Prostate gland (tissue), 2 donors: ENCODE data around the gene MATR3. TPM values are rescaled to one million over a fixed set of nuclear protein-coding genes. Genes with fewer than 3 reads are reported as not detected.
A peak's percentile ranks its signal among the peaks of the same experiment; 100 is the strongest.
"Not testable (repeated sequence)": the region's sequence is repeated elsewhere in the genome, so short reads cannot be mapped to it uniquely, and the experiment has no call there.

ENCODE experiments used
- DNase-seq: peaks from one replicate; pipeline ENCODE4 v3.0.0-alpha.2; 2019; ENCODE audit warnings: low spot score
- H3K27ac ChIP-seq, 2 donors: fragments of 200-600 bp; sonication (generic); 2 replicates each; pipeline ENCODE4 v1.5.1; 2017 to 2019
- H3K27me3 ChIP-seq: fragments of 200-600 bp; sonication (generic); replicated peaks from 2 replicates; pipeline ENCODE4 v1.5.1; 2019; ENCODE audit not compliant: insufficient read depth
- H3K36me3 ChIP-seq, 2 donors: fragments of 200-600 bp; sonication (generic); 1 replicate in 1 of 2; 2 replicates in 1 of 2; pipeline versions ENCODE4 v1.5.1 to v1.8.1; 2017 to 2019
- H3K4me1 ChIP-seq: fragments of 200-600 bp; sonication (generic); replicated peaks from 2 replicates; pipeline ENCODE4 v1.5.1; 2019
- H3K4me3 ChIP-seq, 2 donors: fragments of 200-600 bp; sonication (generic); 2 replicates each; pipeline ENCODE4 v1.5.1; 2017 to 2019
- H3K9me3 ChIP-seq: fragments of 200-600 bp; sonication (generic); 2 replicates; pipeline ENCODE4 v1.5.1; 2017
- CTCF ChIP-seq, 4 experiments: fragments of 200-600 bp in 2 of 4; fragments of 450-650 bp in 2 of 4; sonication (generic) in 2 of 4; IDR thresholded peaks; 1 replicate in 3 of 4; 2 replicates in 1 of 4; pipeline ENCODE4 v1.5.1; 2016 to 2019; ENCODE audit warnings: antibody characterized with exemption in 4 of 4, mild to moderate bottlenecking in 2 of 4, moderate library complexity in 2 of 4
- POLR2A ChIP-seq: fragments of 450-650 bp; IDR thresholded peaks from one replicate; pipeline ENCODE4 v1.6.1; 2016; ENCODE audit warnings: antibody characterized with exemption, mild to moderate bottlenecking
- POLR2AphosphoS5 ChIP-seq: sonication (generic); formaldehyde crosslinking; IDR thresholded peaks from one replicate; pipeline ENCODE4 v1.6.1; 2017; ENCODE audit warnings: antibody characterized with exemption
- WGBS: methylation state at CpG from one replicate; pipeline ENCODE4 v1.1.5; 2018; 5-methylcytosine and 5-hydroxymethylcytosine counted together
- intact Hi-C: fragments of 100-400 bp; cut with DNase I; formaldehyde crosslinking; loops from one replicate; pipeline ENCODE4 v1.14.2; 2022
- total RNA-seq, 2 donors: library from RNA; depleted of rRNA; stranded (reverse); fragments of >200 nt; gene quantifications; one replicate each; pipeline ENCODE4 v1.1.0, GENCODE V29; 2016

MATR3 gene
- total RNA-seq, 2 donors from 2014 or later, result 192 to 207 TPM

- Histone ChIP-seq H3K36me3 (no peaks in the 10 kb centered on the region), H3K27me3 (no peaks in the 10 kb centered on the region), H3K27ac (peak within 1 kb of the TSS; percentile 97 to 99), H3K9me3 (no peaks in the 10 kb centered on the region), H3K4me3 (peak within 1 kb of the TSS; percentile 73 to 91), H3K4me1 (peaks cover 4% of the 10 kb centered on the region)
- intact Hi-C loops, result loop anchor here (5.0 kb wide), 1 partner anchor 50 kb away; the partner anchor contains the start of gene MATR3
- under 1% methylated on average over 65 of the region's 66 CpGs for WGBS
- DNase-seq, result peak; percentile 96
- TF ChIP-seq POLR2AphosphoS5, result peak; percentile 96
- TF ChIP-seq POLR2A, result peak; percentile 96
- TF ChIP-seq CTCF (IDR thresholded peaks at IDR 0.05), result peak; percentile 77 to 97 (median 87)
Observed at GRCh38 chr5:139341689-139342422, 48.3 kb downstream of the MATR3 start, which contains the start of gene PAIP2. Gene PAIP2 (plus strand): TSS chr5:139341854. CDS start chr5:139363785, 21,931 bp downstream.

- Histone ChIP-seq H3K27ac (peak overlapping the region; percentile 97 to 99), H3K4me1 (peaks cover 4% of the 10 kb centered on the region), H3K27me3 (no peaks in the 10 kb centered on the region), H3K4me3 (peak overlapping the region; percentile 73 to 91), H3K36me3 (no peaks in the 10 kb centered on the region), H3K9me3 (no peaks in the 10 kb centered on the region)
- no peak for DNase-seq
- WGBS, result under 1% methylated on average over 16 of the region's 16 CpGs
- no peak for TF ChIP-seq POLR2AphosphoS5
- no peak for TF ChIP-seq POLR2A
- intact Hi-C loops, result loop anchor here (5.0 kb wide), 1 partner anchor 50 kb away; the partner anchor contains the start of gene MATR3
Observed at GRCh38 chr5:139342423-139342723, 48.8 kb downstream of the MATR3 start.

GRCh38 chr5:139343476-139343875 lies 49.9 kb downstream of the MATR3 start:
- Histone ChIP-seq H3K4me1 (peaks cover 4% of the 10 kb centered on the region), H3K27ac (no peak overlapping the region), H3K4me3 (peak overlapping the region; percentile 73 to 91), H3K27me3 (no peaks in the 10 kb centered on the region), H3K36me3 (no peaks in the 10 kb centered on the region), H3K9me3 (no peaks in the 10 kb centered on the region)
- WGBS, result 76% methylated on average over 9 of the region's 9 CpGs
- TF ChIP-seq CTCF (IDR thresholded peaks at IDR 0.05), result no peak
- TF ChIP-seq POLR2A, result no peak
- TF ChIP-seq POLR2AphosphoS5, result no peak
- no peak for DNase-seq
- intact Hi-C loops, result loop anchor here (5.0 kb wide), 1 partner anchor 51 kb away; the partner anchor contains the start of gene MATR3

- 68% methylated on average over 2 of the region's 2 CpGs for WGBS
- H3K4me3 ChIP-seq, result peak overlapping the region in 1 of 2 donors; percentile 73
Observed at GRCh38 chr5:139344177-139344576, 50.6 kb downstream of the MATR3 start.

DNA sequence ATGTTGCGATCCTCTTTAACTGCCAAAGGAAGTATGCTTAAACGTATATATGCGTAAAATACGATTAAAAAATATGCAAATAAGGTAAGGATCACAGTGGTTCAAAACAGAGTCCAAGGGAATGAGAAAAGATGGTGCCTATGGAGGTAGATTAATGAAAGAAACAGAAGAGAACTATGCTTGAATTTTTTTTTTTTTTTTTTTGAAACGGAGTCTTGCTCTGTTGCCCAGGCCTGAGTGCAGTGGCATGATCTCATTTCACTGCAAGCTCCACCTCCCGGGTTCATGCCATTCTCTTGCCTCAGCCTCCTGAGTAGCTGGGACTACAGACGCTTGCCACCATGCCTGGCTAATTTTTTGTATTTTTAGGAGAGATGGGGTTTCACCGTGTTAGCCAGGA lies 51.9 kb downstream of the MATR3 start:
- DNase-seq, H3K27me3 ChIP-seq, H3K4me3 ChIP-seq, H3K36me3 ChIP-seq, H3K4me1 ChIP-seq, H3K9me3 ChIP-seq, H3K27ac ChIP-seq, intact Hi-C loops: not testable (repeated sequence)
- 93% methylated on average over 8 of the region's 8 CpGs for WGBS

More at GRCh38 chr5:139344177-139344576, 50.6 kb downstream of the MATR3 start:
- Histone ChIP-seq H3K4me1 (peaks cover 4% of the 10 kb centered on the region), H3K27me3 (no peaks in the 10 kb centered on the region), H3K36me3 (no peaks in the 10 kb centered on the region), H3K9me3 (no peaks in the 10 kb centered on the region), H3K27ac (no peak overlapping the region)
- intact Hi-C loops, result loop anchor here (5.0 kb wide), 1 partner anchor 52 kb away; the partner anchor contains the start of gene MATR3
- TF ChIP-seq CTCF (IDR thresholded peaks at IDR 0.05), result no peak
- TF ChIP-seq POLR2AphosphoS5, result no peak
- TF ChIP-seq POLR2A, result no peak
- no peak for DNase-seq

- intact Hi-C loops, H3K4me1 ChIP-seq, H3K27ac ChIP-seq, H3K36me3 ChIP-seq, DNase-seq, H3K27me3 ChIP-seq, H3K4me3 ChIP-seq, H3K9me3 ChIP-seq: not testable (repeated sequence)
- 93% methylated on average over 9 of the region's 9 CpGs for WGBS
Observed at GRCh38 chr5:139347863-139348262, 54.3 kb downstream of the MATR3 start.
